GM19455 (cell line): ENCODE measurements around the gene HSD17B4.
"Not testable (repeated sequence)": the region's sequence is repeated elsewhere in the genome, so short reads cannot be mapped to it uniquely, and the experiment has no call there.

Source experiments
- ATAC-seq: cut with Tn5 transposase; IDR thresholded peaks from one replicate; pipeline ENCODE4 v1.9.1; 2021; ENCODE audit not compliant: unreplicated experiment

Gene HSD17B4

GRCh38 chr5:119452373-119453039 lies at the start of gene HSD17B4:
Gene HSD17B4 (plus strand): TSS chr5:119452497. CDS start chr5:119452576, 79 bp downstream.
- ATAC-seq: peak; percentile 98

GRCh38 chr5:119402555-119402954 lies 49.7 kb upstream of the HSD17B4 start:
- ATAC-seq: no peak

GRCh38 chr5:119404033-119404432 lies 48.3 kb upstream of the HSD17B4 start:
- ATAC-seq: no peak

- ATAC-seq: no peak
These were observed 46.9 kb upstream of the HSD17B4 start for GRCh38 chr5:119405419-119405818.

- no peak for ATAC-seq
These were observed 45.7 kb upstream of the HSD17B4 start for GRCh38 chr5:119406551-119407110.

- ATAC-seq: no peak
These were observed 43.0 kb upstream of the HSD17B4 start for GRCh38 chr5:119409235-119409815.

GRCh38 chr5:119410448-119411159 lies 41.7 kb upstream of the HSD17B4 start:
- ATAC-seq: peak; percentile 39

GRCh38 chr5:119411361-119412278 lies 40.7 kb upstream of the HSD17B4 start:
- peak; percentile 77 for ATAC-seq

GRCh38 chr5:119412279-119413227 lies 39.7 kb upstream of the HSD17B4 start:
- no peak for ATAC-seq

GRCh38 chr5:119414124-119414734 lies 38.1 kb upstream of the HSD17B4 start:
- not testable (repeated sequence) for ATAC-seq

GRCh38 chr5:119417891-119418605 lies 34.2 kb upstream of the HSD17B4 start:
- ATAC-seq: no peak

- ATAC-seq: no peak
These were observed 33.6 kb upstream of the HSD17B4 start for GRCh38 chr5:119418606-119419100.

- no peak for ATAC-seq
These were observed 32.1 kb upstream of the HSD17B4 start for GRCh38 chr5:119420169-119420568.

GRCh38 chr5:119426057-119426456 lies 26.2 kb upstream of the HSD17B4 start:
- no peak for ATAC-seq

- no peak for ATAC-seq
These were observed 25.2 kb upstream of the HSD17B4 start for GRCh38 chr5:119427060-119427459.

- not testable (repeated sequence) for ATAC-seq
These were observed 24.7 kb upstream of the HSD17B4 start for GRCh38 chr5:119427596-119427995.

- not testable (repeated sequence) for ATAC-seq
These were observed 24.1 kb upstream of the HSD17B4 start for GRCh38 chr5:119428166-119428565.

GRCh38 chr5:119428574-119428973 lies 23.7 kb upstream of the HSD17B4 start:
- not testable (repeated sequence) for ATAC-seq
